Activated gamma-delta T cell (primary cell): ENCODE data around the gene KCNH1.

Experiments
- DNase-seq: peaks from one replicate; lab custom pipeline; 2025; lab: John Stamatoyannopoulos, UW

Gene KCNH1

GRCh38 chr1:210754878-210755665 lies 378.9 kb downstream of the KCNH1 start:
- DNase-seq: no peak

- DNase-seq: no peak
Measured at GRCh38 chr1:210751911-210752310, 382.0 kb downstream of the KCNH1 start.

- no peak for DNase-seq
Measured at GRCh38 chr1:210750468-210750867, 383.5 kb downstream of the KCNH1 start.

GRCh38 chr1:210748796-210749195 lies 385.2 kb downstream of the KCNH1 start:
- no peak for DNase-seq

GRCh38 chr1:210747890-210748289 lies 386.1 kb downstream of the KCNH1 start:
- no peak for DNase-seq

GRCh38 chr1:210747112-210747511 lies 386.8 kb downstream of the KCNH1 start:
- DNase-seq: no peak

GRCh38 chr1:210746024-210746731 lies 387.8 kb downstream of the KCNH1 start:
- DNase-seq: no peak

GRCh38 chr1:210743038-210743437 lies 390.9 kb downstream of the KCNH1 start:
- no peak for DNase-seq

- DNase-seq: no peak
Measured at GRCh38 chr1:210741564-210741963, 392.4 kb downstream of the KCNH1 start.

GRCh38 chr1:210739627-210740026 lies 394.3 kb downstream of the KCNH1 start:
- no peak for DNase-seq

GRCh38 chr1:210738256-210738655 lies 395.7 kb downstream of the KCNH1 start:
- no peak for DNase-seq

- DNase-seq: no peak
Measured at GRCh38 chr1:210736713-210737112, 397.2 kb downstream of the KCNH1 start.

- no peak for DNase-seq
Measured at GRCh38 chr1:210731597-210731996, 402.4 kb downstream of the KCNH1 start.

GRCh38 chr1:210731193-210731592 lies 402.8 kb downstream of the KCNH1 start:
- no peak for DNase-seq

GRCh38 chr1:210730023-210730422 lies 403.9 kb downstream of the KCNH1 start:
- DNase-seq: no peak

- DNase-seq: no peak
Measured at GRCh38 chr1:210728437-210729149, 405.4 kb downstream of the KCNH1 start.

GRCh38 chr1:210727709-210728108 lies 406.2 kb downstream of the KCNH1 start:
- DNase-seq: no peak

GRCh38 chr1:210726621-210727020 lies 407.3 kb downstream of the KCNH1 start:
- no peak for DNase-seq

- no peak for DNase-seq
Measured at GRCh38 chr1:210724768-210725167, 409.2 kb downstream of the KCNH1 start.

GRCh38 chr1:210723646-210724045 lies 410.3 kb downstream of the KCNH1 start:
- no peak for DNase-seq

GRCh38 chr1:210722410-210723081 lies 411.4 kb downstream of the KCNH1 start:
- DNase-seq: no peak

GRCh38 chr1:210715072-210715471 lies 418.9 kb downstream of the KCNH1 start:
- no peak for DNase-seq
